ENCODE data around the gene LOXL3.

DNA sequence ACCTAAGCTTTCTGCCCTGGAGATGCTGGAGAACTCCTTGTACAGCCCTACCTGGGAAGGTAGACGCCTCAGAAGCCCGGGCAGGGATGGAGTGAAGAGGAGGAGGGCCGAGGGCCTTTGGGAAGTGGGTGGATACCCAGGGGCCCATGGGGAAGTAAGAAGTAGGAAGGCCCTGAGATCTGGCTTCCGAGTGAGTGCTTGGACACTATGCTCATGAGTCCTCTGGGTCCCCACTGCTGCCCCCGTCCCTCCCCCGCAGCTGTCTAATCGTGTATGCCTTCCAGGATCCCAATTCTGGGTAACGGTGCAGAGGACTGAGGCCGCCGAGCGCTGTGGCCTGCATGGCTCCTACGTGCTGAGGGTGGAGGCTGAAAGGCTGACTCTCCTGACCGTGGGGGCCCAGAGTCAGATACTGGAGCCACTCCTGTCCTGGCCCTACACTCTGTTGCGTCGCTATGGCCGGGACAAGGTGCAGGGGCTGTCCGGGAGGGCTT, 1.9 kb upstream of the LOXL3 start:
- TF ChIP-seq, protein P1, sequence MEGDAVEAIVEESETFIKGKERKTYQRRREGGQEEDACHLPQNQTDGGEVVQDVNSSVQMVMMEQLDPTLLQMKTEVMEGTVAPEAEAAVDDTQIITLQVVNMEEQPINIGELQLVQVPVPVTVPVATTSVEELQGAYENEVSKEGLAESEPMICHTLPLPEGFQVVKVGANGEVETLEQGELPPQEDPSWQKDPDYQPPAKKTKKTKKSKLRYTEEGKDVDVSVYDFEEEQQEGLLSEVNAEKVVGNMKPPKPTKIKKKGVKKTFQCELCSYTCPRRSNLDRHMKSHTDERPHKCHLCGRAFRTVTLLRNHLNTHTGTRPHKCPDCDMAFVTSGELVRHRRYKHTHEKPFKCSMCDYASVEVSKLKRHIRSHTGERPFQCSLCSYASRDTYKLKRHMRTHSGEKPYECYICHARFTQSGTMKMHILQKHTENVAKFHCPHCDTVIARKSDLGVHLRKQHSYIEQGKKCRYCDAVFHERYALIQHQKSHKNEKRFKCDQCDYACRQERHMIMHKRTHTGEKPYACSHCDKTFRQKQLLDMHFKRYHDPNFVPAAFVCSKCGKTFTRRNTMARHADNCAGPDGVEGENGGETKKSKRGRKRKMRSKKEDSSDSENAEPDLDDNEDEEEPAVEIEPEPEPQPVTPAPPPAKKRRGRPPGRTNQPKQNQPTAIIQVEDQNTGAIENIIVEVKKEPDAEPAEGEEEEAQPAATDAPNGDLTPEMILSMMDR (IDR thresholded peaks at IDR 0.05; ENCODE audit: insufficient read depth, low read depth, low read length) = no peak
- TF ChIP-seq EZH2 (IDR thresholded peaks at IDR 0.05; ENCODE audit: insufficient read depth, low read length) = no peak

All from astrocyte (in vitro differentiated cells and primary cell).